H9 (cell line): ENCODE measurements around the gene CLEC16A. TPM values are rescaled to one million over a fixed set of nuclear protein-coding genes. Genes with fewer than 3 reads are reported as not detected.
A peak's percentile ranks its signal among the peaks of the same experiment; 100 is the strongest.

Experiments used
- DNase-seq: peaks from one replicate; pipeline ENCODE4 v3.0.0-alpha.2; 2017
- H2AFZ ChIP-seq: one replicate; pipeline ENCODE4 v1.6.1; 2013; ENCODE audit warnings: mild to moderate bottlenecking, low read length, control low read depth, moderate library complexity
- H2AK5ac ChIP-seq: 2 replicates; pipeline ENCODE4 v1.6.1; 2013; ENCODE audit warnings: low read length, control low read depth, mixed read lengths; ENCODE audit not compliant: insufficient read length
- H2BK120ac ChIP-seq: one replicate; pipeline ENCODE4 v1.6.1; 2013; ENCODE audit warnings: low read depth, mild to moderate bottlenecking, low read length, control low read depth, inconsistent platforms; ENCODE audit not compliant: poor library complexity, severe bottlenecking
- H2BK12ac ChIP-seq: 2 replicates; pipeline ENCODE4 v1.6.1; 2013; ENCODE audit warnings: low read length, control low read depth, mixed read lengths, low read depth; ENCODE audit not compliant: insufficient read length
- H2BK15ac ChIP-seq: 2 replicates; pipeline ENCODE4 v1.6.1; 2013; ENCODE audit warnings: low read depth, low read length, control low read depth
- H2BK20ac ChIP-seq: one replicate; pipeline ENCODE4 v1.6.1; 2013; ENCODE audit warnings: low read depth, mild to moderate bottlenecking, low read length, control low read depth, inconsistent platforms; ENCODE audit not compliant: poor library complexity, severe bottlenecking
- H2BK5ac ChIP-seq: 2 replicates; pipeline ENCODE4 v1.6.1; 2013; ENCODE audit warnings: low read length, control low read depth, mixed read lengths; ENCODE audit not compliant: insufficient read length
- H3K14ac ChIP-seq: 2 replicates; pipeline ENCODE4 v1.6.1; 2013; ENCODE audit warnings: low read length, control low read depth; ENCODE audit not compliant: insufficient read depth
- H3K18ac ChIP-seq: 2 replicates; pipeline ENCODE4 v1.6.1; 2013; ENCODE audit warnings: low read depth, mild to moderate bottlenecking, mixed read lengths, low read length, control low read depth; ENCODE audit not compliant: insufficient read length
- H3K23ac ChIP-seq: 2 replicates; pipeline ENCODE4 v1.6.1; 2013; ENCODE audit warnings: low read length, control low read depth, mixed read lengths, low read depth; ENCODE audit not compliant: insufficient read length
- H3K23me2 ChIP-seq: 2 replicates; pipeline ENCODE4 v1.6.1; 2013; ENCODE audit warnings: low read depth, mild to moderate bottlenecking, mixed read lengths, low read length, control low read depth; ENCODE audit not compliant: insufficient read length, poor library complexity, severe bottlenecking
- H3K27ac ChIP-seq: 2 replicates; pipeline ENCODE4 v1.5.1; 2013; ENCODE audit warnings: low read length, control low read depth, mixed read lengths, low read depth; ENCODE audit not compliant: insufficient read length
- H3K27me3 ChIP-seq: 2 replicates; pipeline ENCODE4 v1.6.1; 2013; ENCODE audit warnings: low read length, control low read depth, inconsistent platforms; ENCODE audit not compliant: insufficient read depth
- H3K4ac ChIP-seq: 2 replicates; pipeline ENCODE4 v1.6.1; 2013; ENCODE audit warnings: low read depth, mild to moderate bottlenecking, control low read depth, inconsistent platforms, low read length, moderate library complexity
- H3K4me1 ChIP-seq: 2 replicates; pipeline ENCODE4 v1.6.1; 2013; ENCODE audit warnings: low read length, control low read depth, inconsistent platforms; ENCODE audit not compliant: insufficient read depth
- H3K4me2 ChIP-seq: 2 replicates; pipeline ENCODE4 v1.6.1; 2013; ENCODE audit warnings: low read length, control low read depth, mixed read lengths; ENCODE audit not compliant: insufficient read length, insufficient read depth
- H3K56ac ChIP-seq: 2 replicates; pipeline ENCODE4 v1.6.1; 2013; ENCODE audit warnings: low read depth, mild to moderate bottlenecking, mixed read lengths, low read length, control low read depth; ENCODE audit not compliant: insufficient read length
- H3K79me1 ChIP-seq: 2 replicates; pipeline ENCODE4 v1.6.1; 2013; ENCODE audit warnings: low read depth, mild to moderate bottlenecking, moderate library complexity, low read length, control low read depth, inconsistent platforms; ENCODE audit not compliant: insufficient read depth, poor library complexity, severe bottlenecking
- H3K79me2 ChIP-seq: 2 replicates; pipeline ENCODE4 v1.6.1; 2013; ENCODE audit warnings: low read length, control low read depth, inconsistent platforms; ENCODE audit not compliant: insufficient read depth
- H3K9ac ChIP-seq: 2 replicates; pipeline ENCODE4 v1.6.1; 2013; ENCODE audit warnings: low read length, control low read depth, mixed read lengths; ENCODE audit not compliant: insufficient read length; ENCODE audit errors: extremely low read depth
- H3K9me3 ChIP-seq: one replicate; pipeline ENCODE4 v1.6.1; 2013; ENCODE audit warnings: low read depth, low read length, inconsistent platforms; ENCODE audit not compliant: control insufficient read depth
- H3T11ph ChIP-seq: one replicate; pipeline ENCODE4 v1.6.1; 2013; ENCODE audit warnings: mild to moderate bottlenecking, low read length, control low read depth, inconsistent platforms
- H4K20me1 ChIP-seq: one replicate; pipeline ENCODE4 v1.6.1; 2013; ENCODE audit not compliant: control insufficient read depth, insufficient read length, insufficient read depth
- H4K5ac ChIP-seq: 2 replicates; pipeline ENCODE4 v1.6.1; 2013; ENCODE audit warnings: low read depth, mild to moderate bottlenecking, mixed read lengths, low read length, control low read depth; ENCODE audit not compliant: insufficient read length
- H4K8ac ChIP-seq: replicated peaks from 2 replicates; pipeline ENCODE4 v1.6.1; 2013; ENCODE audit warnings: low read length, control low read depth, mixed read lengths, low read depth; ENCODE audit not compliant: insufficient read length
- H4K91ac ChIP-seq: 2 replicates; pipeline ENCODE4 v1.6.1; 2013; ENCODE audit warnings: low read depth, mild to moderate bottlenecking, moderate library complexity, mixed read lengths, low read length, control low read depth; ENCODE audit not compliant: insufficient read length
- H3K27ac Mint-ChIP-seq, 3 experiments: 2 replicates in 2 of 3; 3 replicates in 1 of 3; pipeline ENCODE4 v1.8.0; 2020 to 2021; ENCODE audit warnings: mixed read lengths in 3 of 3, mild to moderate bottlenecking in 1 of 3, moderate library complexity in 1 of 3
- H3K27me3 Mint-ChIP-seq: 2 replicates; pipeline ENCODE4 v1.8.0; 2021; ENCODE audit warnings: low read depth, mild to moderate bottlenecking, moderate library complexity, mixed read lengths
- H3K36me3 Mint-ChIP-seq, 3 experiments: 2 replicates in 2 of 3; 3 replicates in 1 of 3; pipeline ENCODE4 v1.8.0; 2020 to 2021; ENCODE audit warnings: low read depth in 3 of 3, mixed read lengths in 3 of 3; ENCODE audit not compliant: insufficient read depth in 1 of 3
- H3K4me1 Mint-ChIP-seq, 2 experiments: 2 replicates each; pipeline ENCODE4 v1.8.0; 2020; ENCODE audit warnings: mixed read lengths in 2 of 2
- H3K4me3 Mint-ChIP-seq, 2 experiments: 2 replicates in 1 of 2; 3 replicates in 1 of 2; pipeline ENCODE4 v1.8.0; 2020 to 2021; ENCODE audit warnings: mild to moderate bottlenecking in 2 of 2, mixed read lengths in 2 of 2, moderate library complexity in 1 of 2
- H3K9me3 Mint-ChIP-seq, 2 experiments: 2 replicates in 1 of 2; 3 replicates in 1 of 2; pipeline ENCODE4 v1.8.0; 2020; ENCODE audit warnings: mild to moderate bottlenecking in 2 of 2, mixed read lengths in 2 of 2, moderate library complexity in 1 of 2
- CTCF ChIP-seq: fragments of 200-600 bp; sonication (generic); conservative IDR thresholded peaks from 3 replicates; pipeline ENCODE4 v1.8.0; 2021; ENCODE audit warnings: antibody characterized with exemption, mild to moderate bottlenecking
- WGBS: extraction: QIAGEN DNeasy Blood & Tissue Kit; methylation state at CpG from one replicate; pipeline ENCODE4 v1.1.7; 2013; ENCODE audit warnings: missing lambda C conversion rate, low lambda C conversion rate, mixed read lengths; ENCODE audit not compliant: insufficient read length; ENCODE audit errors: extremely low coverage; 5-methylcytosine and 5-hydroxymethylcytosine counted together
- total RNA-seq: library from RNA; stranded (reverse); gene quantifications from 2 replicates; pipeline ENCODE4 v1.2.1, GENCODE V29; 2021

Gene CLEC16A
- total RNA-seq, 1 experiment from 2014 or later = 15.2 TPM

DNA sequence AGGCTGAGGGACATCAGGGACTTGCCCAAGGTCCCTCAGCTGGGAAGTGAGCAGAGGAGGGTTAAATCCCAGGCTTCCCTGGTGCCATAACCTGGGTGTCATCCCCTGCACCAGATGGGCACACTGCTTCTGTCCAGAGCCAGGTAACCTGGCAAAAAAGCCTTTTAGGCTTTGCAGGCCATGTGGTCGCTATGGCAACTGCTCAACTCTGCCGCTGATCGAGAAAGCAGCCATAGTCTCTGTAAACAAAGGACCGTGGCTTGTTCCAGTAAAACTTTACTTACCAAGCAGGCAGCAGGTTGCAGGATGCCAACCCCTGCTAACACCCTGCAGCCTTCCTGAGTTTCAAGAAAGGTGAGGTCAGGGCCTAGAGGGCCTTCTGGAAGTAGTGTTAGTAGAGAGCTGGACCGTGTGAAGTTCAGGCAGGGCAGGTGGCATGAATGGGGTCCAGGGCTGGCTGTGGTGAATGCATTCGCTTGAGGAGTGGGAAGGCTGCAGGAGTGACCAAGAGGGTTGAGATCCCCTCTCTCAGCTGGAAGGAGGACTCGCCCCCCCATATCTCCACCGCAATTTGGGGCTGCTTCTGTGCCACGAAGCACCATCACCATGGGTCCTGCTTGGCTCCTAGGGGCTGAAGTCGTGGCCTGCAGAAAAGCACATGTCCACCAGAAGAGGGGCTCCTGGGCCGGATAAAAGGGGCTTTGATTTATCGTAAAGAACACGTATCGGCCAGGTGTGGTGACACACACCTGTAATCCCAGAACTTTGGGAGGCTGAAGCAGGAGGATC is 220.3 kb downstream of the CLEC16A start:
- Histone ChIP-seq H3K14ac (peak overlapping the region; percentile 24; the same call in 1 of the 2 replicates), H4K20me1 (no peaks in the 10 kb centered on the region), H3T11ph (no peak overlapping the region), H3K79me1 (no peaks in the 10 kb centered on the region), H3K27me3 (no peaks in the 10 kb centered on the region), H3K23me2 (no peaks in the 10 kb centered on the region), H4K5ac (no peak overlapping the region), H3K79me2 (no peaks in the 10 kb centered on the region), H2AK5ac (no peak overlapping the region), H3K27ac (no peak overlapping the region), H3K4ac (no peak overlapping the region), H3K56ac (no peak overlapping the region), H2BK20ac (no peak overlapping the region), H3K18ac (peak overlapping the region; percentile 28), H3K4me1 (no peaks in the 10 kb centered on the region), H2BK5ac (no peak overlapping the region), H3K4me2 (no peak overlapping the region), H2AFZ (no peak overlapping the region), H4K8ac (no peak overlapping the region), H3K9me3 (no peaks in the 10 kb centered on the region), H2BK120ac (no peak overlapping the region), H3K9ac (no peak overlapping the region), H4K91ac (no peak overlapping the region), H2BK15ac (no peak overlapping the region), H2BK12ac (no peak overlapping the region), H3K23ac (no peak overlapping the region)
- Mint-ChIP-seq H3K27ac (peak overlapping the region in 1 of 3 experiments; percentile 34; a peak in 1 of 7 replicates), H3K4me1 (peaks cover 0 to 14% of the 10 kb centered on the region in 2 experiments; a peak in 2 of 4 replicates), H3K4me3 (no peak overlapping the region), H3K27me3 (no peaks in the 10 kb centered on the region; the same call in 1 of the 2 replicates), H3K9me3 (no peaks in the 10 kb centered on the region), H3K36me3 (peaks cover 0 to 3% (median 0%) of the 10 kb centered on the region in 3 experiments; a peak in 1 of 7 replicates)
- no peak for TF ChIP-seq CTCF
- DNase-seq = no peak
- WGBS = no CpG with 5 or more reads among the region's 14 CpGs
